Loucy (cell line): Measurements from ENCODE around the gene POLRMT.
"Not testable (repeated sequence)": the region's sequence is repeated elsewhere in the genome, so short reads cannot be mapped to it uniquely, and the experiment has no call there.

ENCODE experiments used
- CTCF ChIP-seq: fragments of 200-600 bp; sonication (generic); conservative IDR thresholded peaks from 2 replicates; pipeline ENCODE4 v1.5.1; 2014; ENCODE audit warnings: mild to moderate bottlenecking, antibody characterized with exemption, low read length
- EZH2phosphoT487 ChIP-seq: fragments of 200-600 bp; IDR thresholded peaks from 2 replicates; pipeline ENCODE4 v1.6.1; 2018; ENCODE audit warnings: antibody characterized with exemption, mild to moderate bottlenecking, moderate library complexity, borderline replicate concordance

- TF ChIP-seq CTCF, EZH2phosphoT487: not testable (repeated sequence)
These were observed 48.2 kb downstream of the POLRMT start for GRCh38 chr19:585146-585545.
